Central memory CD8-positive, alpha-beta T cell (primary cell): ENCODE measurements around the gene ST3GAL4.
"Not testable (repeated sequence)": the region's sequence is repeated elsewhere in the genome, so short reads cannot be mapped to it uniquely, and the experiment has no call there.

Source experiments
- ATAC-seq: fragments of 150-1000 bp; cut with Tn5 transposase; replicated peaks from 2 replicates; pipeline ENCODE4 v1.10.0; 2022; ENCODE audit warnings: mild to moderate bottlenecking, moderate FRiP score, moderate number of reproducible peaks; ENCODE audit not compliant: poor library complexity, severe bottlenecking; ENCODE audit errors: extremely low read depth
- DNase-seq, 2 donors: peaks; one replicate each; pipeline ENCODE4 v3.0.0; 2021; ENCODE audit warnings: low spot score in 2 of 2
- H3K27ac Mint-ChIP-seq: one replicate; pipeline ENCODE4 v1.8.0; 2022; ENCODE audit warnings: low read depth, mild to moderate bottlenecking, moderate library complexity, mixed read lengths
- H3K27me3 Mint-ChIP-seq: one replicate; pipeline ENCODE4 v1.8.0; 2022; ENCODE audit warnings: mixed read lengths
- H3K36me3 Mint-ChIP-seq: one replicate; pipeline ENCODE4 v1.8.0; 2022; ENCODE audit warnings: mild to moderate bottlenecking, moderate library complexity, mixed read lengths; ENCODE audit not compliant: insufficient read depth
- H3K4me1 Mint-ChIP-seq: one replicate; pipeline ENCODE4 v1.8.0; 2022; ENCODE audit warnings: mixed read lengths
- H3K4me3 Mint-ChIP-seq: one replicate; pipeline ENCODE4 v1.8.0; 2022; ENCODE audit warnings: mild to moderate bottlenecking, moderate library complexity, mixed read lengths
- H3K9me3 Mint-ChIP-seq: one replicate; pipeline ENCODE4 v1.8.0; 2022; ENCODE audit warnings: mixed read lengths

ST3GAL4 gene

GRCh38 chr11:126393143-126393542 lies 37.7 kb downstream of the ST3GAL4 start:
- Mint-ChIP-seq H3K9me3 (no peaks in the 10 kb centered on the region), H3K4me1 (peaks cover 11% of the 10 kb centered on the region), H3K4me3 (no peak overlapping the region), H3K36me3 (no peaks in the 10 kb centered on the region), H3K27ac (no peak overlapping the region), H3K27me3 (no peaks in the 10 kb centered on the region)
- no peak for DNase-seq
- no peak for ATAC-seq

GRCh38 chr11:126394036-126394435 lies 38.5 kb downstream of the ST3GAL4 start:
- no peak overlapping the region for H3K4me3 Mint-ChIP-seq
- no peaks in the 10 kb centered on the region for H3K36me3 Mint-ChIP-seq
- no peak for DNase-seq
- no peaks in the 10 kb centered on the region for H3K9me3 Mint-ChIP-seq
- no peaks in the 10 kb centered on the region for H3K27me3 Mint-ChIP-seq
- no peak for ATAC-seq
- peaks cover 11% of the 10 kb centered on the region for H3K4me1 Mint-ChIP-seq
- H3K27ac Mint-ChIP-seq, result peak overlapping the region; percentile 7

GRCh38 chr11:126394634-126395072 lies 39.2 kb downstream of the ST3GAL4 start:
- H3K27me3 Mint-ChIP-seq, H3K4me3 Mint-ChIP-seq, ATAC-seq, DNase-seq, H3K36me3 Mint-ChIP-seq, H3K9me3 Mint-ChIP-seq: not testable (repeated sequence)
- Mint-ChIP-seq H3K4me1 (peaks cover 11% of the 10 kb centered on the region), H3K27ac (peak overlapping the region; percentile 7)

DNA sequence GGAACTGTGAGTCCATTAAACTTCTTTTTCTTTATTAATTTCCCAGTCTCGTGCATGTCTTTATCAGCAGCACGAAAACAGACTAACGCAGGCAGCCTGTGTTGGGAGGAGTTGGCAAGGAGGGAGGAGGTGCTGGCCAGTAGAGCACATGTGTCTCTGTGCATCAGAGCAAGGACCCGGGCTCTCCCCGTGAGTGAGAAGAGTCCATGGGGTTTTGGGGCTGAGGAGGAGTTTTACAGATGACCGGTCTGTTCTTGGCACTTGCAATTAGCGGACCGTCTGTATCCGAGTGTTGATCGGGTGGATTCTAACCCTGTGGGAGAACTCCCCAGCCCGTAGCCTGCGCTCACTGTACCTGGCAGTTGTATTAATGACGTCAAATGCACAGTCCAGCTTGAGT lies 40.3 kb downstream of the ST3GAL4 start:
- H3K27me3 Mint-ChIP-seq, H3K36me3 Mint-ChIP-seq, H3K9me3 Mint-ChIP-seq, ATAC-seq, H3K27ac Mint-ChIP-seq, H3K4me3 Mint-ChIP-seq, DNase-seq: not testable (repeated sequence)
- peaks cover 11% of the 10 kb centered on the region for H3K4me1 Mint-ChIP-seq

- not testable (repeated sequence) for H3K9me3 Mint-ChIP-seq, H3K4me1 Mint-ChIP-seq, DNase-seq, H3K27ac Mint-ChIP-seq, H3K4me3 Mint-ChIP-seq, H3K27me3 Mint-ChIP-seq, H3K36me3 Mint-ChIP-seq, ATAC-seq
Measured at GRCh38 chr11:126396266-126396665, 40.8 kb downstream of the ST3GAL4 start.

DNA sequence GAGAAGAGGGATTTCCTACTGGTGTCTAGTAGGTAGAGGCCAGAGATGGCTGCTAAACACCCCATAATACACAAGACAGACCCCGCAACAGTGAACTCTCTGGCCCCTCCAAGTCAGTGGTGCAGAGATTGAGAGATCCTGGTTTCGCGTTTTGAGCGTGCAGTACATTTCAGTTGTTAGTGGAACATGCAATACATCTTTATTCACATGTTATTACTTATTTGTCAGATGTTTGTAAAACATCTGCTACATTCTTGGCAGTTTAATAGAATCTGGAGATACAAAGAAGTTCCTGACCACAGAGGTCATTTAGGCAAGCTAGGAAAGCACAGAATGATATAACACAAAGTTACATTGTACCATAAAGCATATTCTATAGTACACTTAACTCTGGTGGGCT lies 41.5 kb downstream of the ST3GAL4 start:
- DNase-seq, result no peak
- Mint-ChIP-seq H3K36me3 (no peaks in the 10 kb centered on the region), H3K4me3 (no peak overlapping the region), H3K9me3 (no peaks in the 10 kb centered on the region), H3K27me3 (no peaks in the 10 kb centered on the region), H3K27ac (no peak overlapping the region), H3K4me1 (peaks cover 10% of the 10 kb centered on the region)
- no peak for ATAC-seq

DNA sequence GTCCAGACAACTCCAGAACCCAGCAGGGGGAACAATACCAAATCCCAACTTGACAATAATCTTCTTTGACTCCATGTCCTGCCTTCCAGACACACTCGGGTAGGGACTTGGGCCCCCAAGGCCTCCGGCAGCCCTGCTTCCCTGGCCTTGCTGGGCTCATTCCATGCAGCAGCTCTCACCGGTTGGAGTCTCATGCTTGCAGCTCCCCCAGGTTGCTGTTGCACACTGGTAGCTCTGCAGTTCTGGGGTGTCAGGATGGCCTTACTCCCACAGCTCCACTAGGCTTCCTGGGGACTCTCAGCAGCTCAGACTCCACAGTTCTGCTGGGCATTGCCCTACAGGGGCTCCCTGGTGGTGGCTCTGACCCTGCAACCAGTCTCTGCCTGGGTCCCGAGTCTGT lies 42.8 kb downstream of the ST3GAL4 start:
- H3K9me3 Mint-ChIP-seq, result no peaks in the 10 kb centered on the region
- H3K27ac Mint-ChIP-seq, result no peak overlapping the region
- H3K4me1 Mint-ChIP-seq, result peaks cover 6% of the 10 kb centered on the region
- ATAC-seq, result no peak
- H3K27me3 Mint-ChIP-seq, result no peaks in the 10 kb centered on the region
- no peak overlapping the region for H3K4me3 Mint-ChIP-seq
- H3K36me3 Mint-ChIP-seq, result peaks cover 2% of the 10 kb centered on the region
- no peak for DNase-seq

DNA sequence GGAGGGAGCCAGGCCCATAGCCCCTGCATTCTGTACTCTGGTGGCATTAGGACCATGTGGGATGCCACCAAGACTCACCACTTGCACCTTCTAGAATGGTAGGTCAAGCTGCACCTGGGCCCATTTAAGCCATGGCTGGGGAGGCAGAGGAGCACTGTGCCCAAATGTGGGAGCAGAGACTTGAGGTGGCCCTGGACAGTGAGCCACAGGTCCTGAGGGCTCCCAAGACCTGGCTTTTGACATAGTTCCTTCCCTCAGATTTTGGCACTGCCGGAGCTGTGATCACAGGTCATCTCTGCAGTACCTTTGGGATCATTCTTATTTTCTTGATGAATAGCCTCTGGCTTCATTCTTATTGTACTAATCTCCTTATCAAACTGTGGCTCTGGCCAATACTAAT lies 43.2 kb downstream of the ST3GAL4 start:
- peaks cover 6% of the 10 kb centered on the region for H3K4me1 Mint-ChIP-seq
- H3K4me3 Mint-ChIP-seq, result no peak overlapping the region
- H3K27me3 Mint-ChIP-seq, result no peaks in the 10 kb centered on the region
- no peaks in the 10 kb centered on the region for H3K9me3 Mint-ChIP-seq
- H3K27ac Mint-ChIP-seq, result no peak overlapping the region
- ATAC-seq (no peak), DNase-seq (no peak)
- H3K36me3 Mint-ChIP-seq, result peaks cover 2% of the 10 kb centered on the region

DNA sequence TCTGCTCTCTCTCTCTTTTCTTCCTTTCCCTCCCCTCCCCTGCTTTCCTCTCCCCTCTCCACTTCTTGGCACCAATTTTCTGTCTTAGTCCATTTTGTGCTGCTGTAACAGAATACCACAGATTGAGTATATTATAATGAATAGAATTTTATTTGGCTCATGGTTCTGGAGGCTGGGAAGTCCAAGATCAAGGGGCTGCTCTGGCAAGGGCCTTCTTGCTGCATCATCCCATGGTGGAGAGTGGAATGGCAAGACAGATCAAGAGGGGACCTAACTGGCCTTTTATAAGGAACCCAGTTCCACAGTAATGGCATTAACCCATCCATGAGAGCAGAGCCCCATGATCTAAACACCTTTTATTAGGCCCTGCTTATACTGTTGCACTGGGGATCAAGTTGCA lies 44.5 kb downstream of the ST3GAL4 start:
- ATAC-seq (no peak), DNase-seq (no peak)
- H3K36me3 Mint-ChIP-seq, result peaks cover 2% of the 10 kb centered on the region
- no peak overlapping the region for H3K27ac Mint-ChIP-seq
- no peaks in the 10 kb centered on the region for H3K9me3 Mint-ChIP-seq
- H3K4me3 Mint-ChIP-seq, result no peak overlapping the region
- H3K4me1 Mint-ChIP-seq, result peaks cover 6% of the 10 kb centered on the region
- H3K27me3 Mint-ChIP-seq, result no peaks in the 10 kb centered on the region

GRCh38 chr11:126400479-126400878 lies 45.0 kb downstream of the ST3GAL4 start:
- ATAC-seq, result no peak
- Mint-ChIP-seq H3K27me3 (no peaks in the 10 kb centered on the region), H3K4me1 (peaks cover 6% of the 10 kb centered on the region), H3K4me3 (no peak overlapping the region), H3K27ac (no peak overlapping the region), H3K9me3 (no peaks in the 10 kb centered on the region), H3K36me3 (peaks cover 2% of the 10 kb centered on the region)
- DNase-seq, result no peak

GRCh38 chr11:126403022-126403581 lies 47.6 kb downstream of the ST3GAL4 start:
- Mint-ChIP-seq H3K36me3 (peaks cover 4% of the 10 kb centered on the region), H3K27ac (no peak overlapping the region), H3K27me3 (no peaks in the 10 kb centered on the region), H3K9me3 (no peaks in the 10 kb centered on the region), H3K4me1 (peaks cover 6% of the 10 kb centered on the region), H3K4me3 (no peak overlapping the region)
- ATAC-seq (no peak), DNase-seq (no peak)

DNA sequence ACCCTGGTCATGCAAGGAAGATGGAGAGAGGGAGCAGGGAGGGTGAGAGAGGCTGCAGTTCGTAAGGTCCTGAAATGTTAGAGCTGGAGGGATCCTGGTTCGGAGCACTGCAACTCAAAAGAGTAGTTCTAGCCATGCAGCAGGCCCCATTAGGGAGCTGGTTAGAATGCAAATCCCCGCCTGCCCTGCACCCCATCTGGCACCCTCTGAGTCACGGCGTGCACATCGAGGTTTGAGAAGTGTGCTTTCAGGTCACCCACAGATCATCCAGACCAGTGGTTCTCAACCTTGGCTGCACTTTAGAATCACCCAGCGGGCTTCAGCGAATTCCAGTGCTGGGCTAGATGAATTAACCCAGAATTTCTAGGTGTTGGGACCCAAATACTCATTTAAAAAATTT lies 48.2 kb downstream of the ST3GAL4 start:
- ATAC-seq, result no peak
- H3K4me3 Mint-ChIP-seq, result no peak overlapping the region

GRCh38 chr11:126404367-126404766 lies 48.9 kb downstream of the ST3GAL4 start:
- ATAC-seq, result no peak
- H3K27ac Mint-ChIP-seq, result no peak overlapping the region
- no peak for DNase-seq
- peaks cover 6% of the 10 kb centered on the region for H3K4me1 Mint-ChIP-seq
- no peaks in the 10 kb centered on the region for H3K9me3 Mint-ChIP-seq
- H3K4me3 Mint-ChIP-seq, result no peak overlapping the region
- H3K27me3 Mint-ChIP-seq, result no peaks in the 10 kb centered on the region
- peaks cover 8% of the 10 kb centered on the region for H3K36me3 Mint-ChIP-seq

More for the DNA sequence above, 48.2 kb downstream of the ST3GAL4 start:
- H3K4me1 Mint-ChIP-seq, result peaks cover 6% of the 10 kb centered on the region
- peaks cover 4% of the 10 kb centered on the region for H3K36me3 Mint-ChIP-seq
- H3K27ac Mint-ChIP-seq, result no peak overlapping the region
- H3K9me3 Mint-ChIP-seq, result no peaks in the 10 kb centered on the region
- no peak for DNase-seq
- H3K27me3 Mint-ChIP-seq, result no peaks in the 10 kb centered on the region

DNA sequence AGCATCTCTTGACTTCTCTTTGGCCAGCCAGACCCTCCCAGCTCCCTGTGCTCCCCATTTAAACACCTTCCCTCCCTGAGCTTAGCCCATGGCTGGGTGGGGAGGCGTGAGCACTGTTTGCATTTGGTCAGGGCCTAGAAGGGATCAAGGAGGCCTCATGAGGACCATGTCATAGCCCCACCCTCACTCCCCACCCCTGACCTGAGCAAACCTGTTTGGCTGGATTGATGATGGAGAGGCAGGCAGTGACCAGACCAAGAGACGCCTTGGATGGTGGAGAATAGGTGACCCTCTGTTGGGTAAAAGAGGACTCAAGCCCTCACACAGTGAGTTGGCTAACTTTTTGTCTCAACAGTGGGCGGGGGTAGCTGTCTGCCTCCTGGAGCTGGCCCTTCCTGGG lies 49.9 kb downstream of the ST3GAL4 start:
- no peaks in the 10 kb centered on the region for H3K27me3 Mint-ChIP-seq
- DNase-seq (no peak), ATAC-seq (no peak)
- H3K9me3 Mint-ChIP-seq, result no peaks in the 10 kb centered on the region
- H3K4me1 Mint-ChIP-seq, result peaks cover 6% of the 10 kb centered on the region
- H3K27ac Mint-ChIP-seq, result peak overlapping the region; percentile 39
- H3K36me3 Mint-ChIP-seq, result peaks cover 8% of the 10 kb centered on the region
- H3K4me3 Mint-ChIP-seq, result no peak overlapping the region
